H9 (cell line): ENCODE measurements around the gene OMD. TPM values are rescaled to one million over a fixed set of nuclear protein-coding genes. Genes with fewer than 3 reads are reported as not detected.

Experiments
- DNase-seq: peaks from one replicate; pipeline ENCODE4 v3.0.0-alpha.2; 2017
- H2AFZ ChIP-seq: one replicate; pipeline ENCODE4 v1.6.1; 2013; ENCODE audit warnings: mild to moderate bottlenecking, low read length, control low read depth, moderate library complexity
- H2AK5ac ChIP-seq: 2 replicates; pipeline ENCODE4 v1.6.1; 2013; ENCODE audit warnings: low read length, control low read depth, mixed read lengths; ENCODE audit not compliant: insufficient read length
- H2BK120ac ChIP-seq: one replicate; pipeline ENCODE4 v1.6.1; 2013; ENCODE audit warnings: low read depth, mild to moderate bottlenecking, low read length, control low read depth, inconsistent platforms; ENCODE audit not compliant: poor library complexity, severe bottlenecking
- H2BK12ac ChIP-seq: 2 replicates; pipeline ENCODE4 v1.6.1; 2013; ENCODE audit warnings: low read length, control low read depth, mixed read lengths, low read depth; ENCODE audit not compliant: insufficient read length
- H2BK15ac ChIP-seq: 2 replicates; pipeline ENCODE4 v1.6.1; 2013; ENCODE audit warnings: low read depth, low read length, control low read depth
- H2BK20ac ChIP-seq: one replicate; pipeline ENCODE4 v1.6.1; 2013; ENCODE audit warnings: low read depth, mild to moderate bottlenecking, low read length, control low read depth, inconsistent platforms; ENCODE audit not compliant: poor library complexity, severe bottlenecking
- H2BK5ac ChIP-seq: 2 replicates; pipeline ENCODE4 v1.6.1; 2013; ENCODE audit warnings: low read length, control low read depth, mixed read lengths; ENCODE audit not compliant: insufficient read length
- H3K14ac ChIP-seq: 2 replicates; pipeline ENCODE4 v1.6.1; 2013; ENCODE audit warnings: low read length, control low read depth; ENCODE audit not compliant: insufficient read depth
- H3K18ac ChIP-seq: 2 replicates; pipeline ENCODE4 v1.6.1; 2013; ENCODE audit warnings: low read depth, mild to moderate bottlenecking, mixed read lengths, low read length, control low read depth; ENCODE audit not compliant: insufficient read length
- H3K23ac ChIP-seq: 2 replicates; pipeline ENCODE4 v1.6.1; 2013; ENCODE audit warnings: low read length, control low read depth, mixed read lengths, low read depth; ENCODE audit not compliant: insufficient read length
- H3K23me2 ChIP-seq: 2 replicates; pipeline ENCODE4 v1.6.1; 2013; ENCODE audit warnings: low read depth, mild to moderate bottlenecking, mixed read lengths, low read length, control low read depth; ENCODE audit not compliant: insufficient read length, poor library complexity, severe bottlenecking
- H3K27ac ChIP-seq: 2 replicates; pipeline ENCODE4 v1.5.1; 2013; ENCODE audit warnings: low read length, control low read depth, mixed read lengths, low read depth; ENCODE audit not compliant: insufficient read length
- H3K27me3 ChIP-seq: 2 replicates; pipeline ENCODE4 v1.6.1; 2013; ENCODE audit warnings: low read length, control low read depth, inconsistent platforms; ENCODE audit not compliant: insufficient read depth
- H3K4ac ChIP-seq: 2 replicates; pipeline ENCODE4 v1.6.1; 2013; ENCODE audit warnings: low read depth, mild to moderate bottlenecking, control low read depth, inconsistent platforms, low read length, moderate library complexity
- H3K4me1 ChIP-seq: 2 replicates; pipeline ENCODE4 v1.6.1; 2013; ENCODE audit warnings: low read length, control low read depth, inconsistent platforms; ENCODE audit not compliant: insufficient read depth
- H3K4me2 ChIP-seq: 2 replicates; pipeline ENCODE4 v1.6.1; 2013; ENCODE audit warnings: low read length, control low read depth, mixed read lengths; ENCODE audit not compliant: insufficient read length, insufficient read depth
- H3K56ac ChIP-seq: 2 replicates; pipeline ENCODE4 v1.6.1; 2013; ENCODE audit warnings: low read depth, mild to moderate bottlenecking, mixed read lengths, low read length, control low read depth; ENCODE audit not compliant: insufficient read length
- H3K79me1 ChIP-seq: 2 replicates; pipeline ENCODE4 v1.6.1; 2013; ENCODE audit warnings: low read depth, mild to moderate bottlenecking, moderate library complexity, low read length, control low read depth, inconsistent platforms; ENCODE audit not compliant: insufficient read depth, poor library complexity, severe bottlenecking
- H3K79me2 ChIP-seq: 2 replicates; pipeline ENCODE4 v1.6.1; 2013; ENCODE audit warnings: low read length, control low read depth, inconsistent platforms; ENCODE audit not compliant: insufficient read depth
- H3K9ac ChIP-seq: 2 replicates; pipeline ENCODE4 v1.6.1; 2013; ENCODE audit warnings: low read length, control low read depth, mixed read lengths; ENCODE audit not compliant: insufficient read length; ENCODE audit errors: extremely low read depth
- H3K9me3 ChIP-seq: one replicate; pipeline ENCODE4 v1.6.1; 2013; ENCODE audit warnings: low read depth, low read length, inconsistent platforms; ENCODE audit not compliant: control insufficient read depth
- H3T11ph ChIP-seq: one replicate; pipeline ENCODE4 v1.6.1; 2013; ENCODE audit warnings: mild to moderate bottlenecking, low read length, control low read depth, inconsistent platforms
- H4K20me1 ChIP-seq: one replicate; pipeline ENCODE4 v1.6.1; 2013; ENCODE audit not compliant: control insufficient read depth, insufficient read length, insufficient read depth
- H4K5ac ChIP-seq: 2 replicates; pipeline ENCODE4 v1.6.1; 2013; ENCODE audit warnings: low read depth, mild to moderate bottlenecking, mixed read lengths, low read length, control low read depth; ENCODE audit not compliant: insufficient read length
- H4K8ac ChIP-seq: replicated peaks from 2 replicates; pipeline ENCODE4 v1.6.1; 2013; ENCODE audit warnings: low read length, control low read depth, mixed read lengths, low read depth; ENCODE audit not compliant: insufficient read length
- H4K91ac ChIP-seq: 2 replicates; pipeline ENCODE4 v1.6.1; 2013; ENCODE audit warnings: low read depth, mild to moderate bottlenecking, moderate library complexity, mixed read lengths, low read length, control low read depth; ENCODE audit not compliant: insufficient read length
- H3K27ac Mint-ChIP-seq, 3 experiments: 2 replicates in 2 of 3; 3 replicates in 1 of 3; pipeline ENCODE4 v1.8.0; 2020 to 2021; ENCODE audit warnings: mixed read lengths in 3 of 3, mild to moderate bottlenecking in 1 of 3, moderate library complexity in 1 of 3
- H3K27me3 Mint-ChIP-seq: 2 replicates; pipeline ENCODE4 v1.8.0; 2021; ENCODE audit warnings: low read depth, mild to moderate bottlenecking, moderate library complexity, mixed read lengths
- H3K36me3 Mint-ChIP-seq, 3 experiments: 2 replicates in 2 of 3; 3 replicates in 1 of 3; pipeline ENCODE4 v1.8.0; 2020 to 2021; ENCODE audit warnings: low read depth in 3 of 3, mixed read lengths in 3 of 3; ENCODE audit not compliant: insufficient read depth in 1 of 3
- H3K4me1 Mint-ChIP-seq, 2 experiments: 2 replicates each; pipeline ENCODE4 v1.8.0; 2020; ENCODE audit warnings: mixed read lengths in 2 of 2
- H3K4me3 Mint-ChIP-seq, 2 experiments: 2 replicates in 1 of 2; 3 replicates in 1 of 2; pipeline ENCODE4 v1.8.0; 2020 to 2021; ENCODE audit warnings: mild to moderate bottlenecking in 2 of 2, mixed read lengths in 2 of 2, moderate library complexity in 1 of 2
- H3K9me3 Mint-ChIP-seq, 2 experiments: 2 replicates in 1 of 2; 3 replicates in 1 of 2; pipeline ENCODE4 v1.8.0; 2020; ENCODE audit warnings: mild to moderate bottlenecking in 2 of 2, mixed read lengths in 2 of 2, moderate library complexity in 1 of 2
- WGBS: extraction: QIAGEN DNeasy Blood & Tissue Kit; methylation state at CpG from one replicate; pipeline ENCODE4 v1.1.7; 2013; ENCODE audit warnings: missing lambda C conversion rate, low lambda C conversion rate, mixed read lengths; ENCODE audit not compliant: insufficient read length; ENCODE audit errors: extremely low coverage; 5-methylcytosine and 5-hydroxymethylcytosine counted together
- total RNA-seq: library from RNA; stranded (reverse); gene quantifications from 2 replicates; pipeline ENCODE4 v1.2.1, GENCODE V29; 2021
- TF ChIP-seq, protein P1 (sequence below): fragments of 200-600 bp; sonication (generic); conservative IDR thresholded peaks from 3 replicates; pipeline ENCODE4 v1.8.0; 2021; ENCODE audit warnings: antibody characterized with exemption, mild to moderate bottlenecking

OMD gene
- total RNA-seq, 1 experiment from 2014 or later = not detected

DNA sequence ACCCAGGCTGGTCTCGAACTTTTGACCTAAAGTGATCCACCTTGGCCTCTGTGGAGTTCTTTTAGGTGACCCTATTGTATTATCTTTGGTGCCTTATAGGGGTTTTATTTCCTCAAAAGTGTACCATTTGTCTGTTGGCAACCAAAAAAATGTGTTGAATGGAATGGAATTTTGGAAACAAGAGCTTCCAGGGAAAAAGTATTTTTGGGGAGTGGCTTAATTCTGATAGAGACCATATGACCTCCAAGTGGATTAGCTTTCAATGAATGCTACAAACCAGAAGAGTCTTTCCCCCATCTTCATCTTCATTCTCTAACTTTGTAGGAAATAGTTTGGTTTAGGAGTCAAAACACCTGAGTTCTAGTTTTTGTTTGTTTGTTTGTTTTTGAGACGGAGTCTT is 16.5 kb downstream of the OMD start:
- Mint-ChIP-seq H3K27me3 (no peaks in the 10 kb centered on the region), H3K4me1 (0 out of 4 replicates have a peak, but pooled peaks cover 0 to 3% of the 10 kb centered on the region in 2 experiments), H3K27ac (no peak overlapping the region), H3K4me3 (no peak overlapping the region), H3K36me3 (no peaks in the 10 kb centered on the region), H3K9me3 (no peaks in the 10 kb centered on the region)
- Histone ChIP-seq H2AFZ (no peak overlapping the region), H4K5ac (no peak overlapping the region), H3K14ac (no peak overlapping the region), H3K4me2 (no peak overlapping the region), H3K56ac (no peak overlapping the region), H3K9me3 (no peaks in the 10 kb centered on the region), H3K4ac (no peak overlapping the region), H3K27me3 (no peaks in the 10 kb centered on the region), H2BK12ac (no peak overlapping the region), H3K27ac (no peak overlapping the region), H2BK15ac (no peak overlapping the region), H3K79me2 (no peaks in the 10 kb centered on the region), H2BK120ac (no peak overlapping the region), H3K79me1 (no peaks in the 10 kb centered on the region), H2BK5ac (no peak overlapping the region), H3K23ac (no peak overlapping the region), H3K23me2 (no peaks in the 10 kb centered on the region), H4K8ac (no peak overlapping the region), H3K18ac (no peak overlapping the region), H2BK20ac (no peak overlapping the region), H3T11ph (no peak overlapping the region), H4K20me1 (no peaks in the 10 kb centered on the region), H3K9ac (no peak overlapping the region), H4K91ac (no peak overlapping the region), H3K4me1 (no peaks in the 10 kb centered on the region), H2AK5ac (no peak overlapping the region)
- TF ChIP-seq, protein P1, sequence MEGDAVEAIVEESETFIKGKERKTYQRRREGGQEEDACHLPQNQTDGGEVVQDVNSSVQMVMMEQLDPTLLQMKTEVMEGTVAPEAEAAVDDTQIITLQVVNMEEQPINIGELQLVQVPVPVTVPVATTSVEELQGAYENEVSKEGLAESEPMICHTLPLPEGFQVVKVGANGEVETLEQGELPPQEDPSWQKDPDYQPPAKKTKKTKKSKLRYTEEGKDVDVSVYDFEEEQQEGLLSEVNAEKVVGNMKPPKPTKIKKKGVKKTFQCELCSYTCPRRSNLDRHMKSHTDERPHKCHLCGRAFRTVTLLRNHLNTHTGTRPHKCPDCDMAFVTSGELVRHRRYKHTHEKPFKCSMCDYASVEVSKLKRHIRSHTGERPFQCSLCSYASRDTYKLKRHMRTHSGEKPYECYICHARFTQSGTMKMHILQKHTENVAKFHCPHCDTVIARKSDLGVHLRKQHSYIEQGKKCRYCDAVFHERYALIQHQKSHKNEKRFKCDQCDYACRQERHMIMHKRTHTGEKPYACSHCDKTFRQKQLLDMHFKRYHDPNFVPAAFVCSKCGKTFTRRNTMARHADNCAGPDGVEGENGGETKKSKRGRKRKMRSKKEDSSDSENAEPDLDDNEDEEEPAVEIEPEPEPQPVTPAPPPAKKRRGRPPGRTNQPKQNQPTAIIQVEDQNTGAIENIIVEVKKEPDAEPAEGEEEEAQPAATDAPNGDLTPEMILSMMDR = no peak
- WGBS = no CpG with 5 or more reads among the region's 2 CpGs
- no peak for DNase-seq
